KOPT-K1 (cell line): ENCODE measurements around the gene BATF.

ENCODE experiments used
- H3K27ac ChIP-seq: fragments of 200-600 bp; sonication (generic); 2 replicates; pipeline ENCODE4 v1.5.1; 2016; ENCODE audit warnings: antibody characterized with exemption, mild to moderate bottlenecking, low read depth, low read length; ENCODE audit not compliant: poor library complexity, severe bottlenecking
- H3K36me3 ChIP-seq: fragments of 200-600 bp; sonication (generic); 2 replicates; pipeline ENCODE4 v1.5.1; 2017; ENCODE audit warnings: antibody characterized with exemption, mild to moderate bottlenecking, low read length, moderate library complexity; ENCODE audit not compliant: insufficient read depth
- H3K9me3 ChIP-seq: fragments of 200-600 bp; sonication (generic); 2 replicates; pipeline ENCODE4 v1.5.1; 2017; ENCODE audit warnings: antibody characterized with exemption, low read length, mild to moderate bottlenecking; ENCODE audit not compliant: insufficient read depth, poor library complexity, severe bottlenecking

Gene BATF

DNA sequence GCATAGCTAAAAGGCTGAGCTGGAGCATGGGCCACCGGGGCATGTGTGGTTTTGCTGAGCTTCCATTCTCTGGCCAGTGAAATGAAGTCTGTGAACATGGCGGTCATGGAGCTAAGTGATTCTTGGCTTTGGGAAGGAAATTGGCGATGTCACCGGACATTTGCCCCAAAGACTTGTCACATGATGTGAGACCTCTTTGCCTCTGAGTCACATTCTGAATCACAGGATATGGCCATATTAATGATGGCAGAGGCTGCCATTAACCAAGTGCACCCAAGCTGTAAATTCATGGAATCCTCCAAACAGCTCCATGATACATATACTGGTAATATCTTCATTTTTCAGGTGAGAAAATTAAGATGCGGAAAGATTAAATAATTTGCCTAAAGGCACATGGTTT, 27.4 kb upstream of the BATF start:
- Histone ChIP-seq H3K36me3 (no peaks in the 10 kb centered on the region), H3K9me3 (no peaks in the 10 kb centered on the region), H3K27ac (no peak overlapping the region)

DNA sequence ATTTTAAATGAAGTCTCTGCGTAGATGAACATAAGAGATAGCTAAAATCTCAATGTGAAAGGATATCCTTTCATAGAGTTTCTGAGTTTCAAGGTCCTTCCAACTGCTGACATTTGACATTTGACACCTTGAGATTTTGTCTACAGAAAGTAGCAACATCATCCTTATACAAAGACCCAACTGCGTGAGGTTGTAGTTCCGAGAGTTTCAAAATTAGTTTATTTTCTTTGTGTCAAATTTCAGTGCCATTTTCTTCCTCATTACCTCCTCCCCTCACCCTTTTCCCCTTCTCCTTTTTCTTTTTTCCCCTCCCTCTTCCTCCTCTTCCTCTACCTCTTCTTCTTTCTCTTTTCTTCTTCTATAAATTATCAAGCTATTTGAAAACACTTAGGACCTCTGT, 26.9 kb upstream of the BATF start:
- Histone ChIP-seq H3K9me3 (no peaks in the 10 kb centered on the region), H3K36me3 (no peaks in the 10 kb centered on the region), H3K27ac (no peak overlapping the region)

DNA sequence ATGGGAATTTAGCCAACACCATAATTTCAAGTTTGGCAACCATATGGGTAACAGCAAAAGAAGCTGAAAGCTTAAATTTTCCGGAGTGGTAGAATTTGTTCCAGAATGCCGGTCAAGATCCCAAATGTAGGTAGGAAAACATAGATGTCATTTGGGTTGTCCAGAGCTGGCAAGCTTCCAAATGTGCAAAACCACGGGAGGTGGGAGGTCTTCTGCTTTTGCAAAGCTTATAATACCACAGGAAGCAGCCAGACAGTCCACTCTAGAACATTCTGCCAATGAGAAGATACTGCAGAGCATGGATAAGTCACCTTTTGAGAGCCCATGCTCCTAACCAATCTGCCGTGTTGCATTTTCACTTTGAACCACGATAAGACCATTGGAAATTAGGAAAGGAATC, 26.4 kb upstream of the BATF start:
- H3K36me3 ChIP-seq: no peaks in the 10 kb centered on the region
- H3K9me3 ChIP-seq: no peaks in the 10 kb centered on the region
- no peak overlapping the region for H3K27ac ChIP-seq

GRCh38 chr14:75496755-75497154, 25.5 kb upstream of the BATF start:
- Histone ChIP-seq H3K9me3 (no peaks in the 10 kb centered on the region), H3K27ac (peak overlapping the region; percentile 29), H3K36me3 (no peaks in the 10 kb centered on the region)

GRCh38 chr14:75497191-75497590, 25.1 kb upstream of the BATF start:
- Histone ChIP-seq H3K9me3 (no peaks in the 10 kb centered on the region), H3K36me3 (no peaks in the 10 kb centered on the region), H3K27ac (peak overlapping the region; percentile 29)

- no peaks in the 10 kb centered on the region for H3K36me3 ChIP-seq
These were observed 24.6 kb upstream of the BATF start for GRCh38 chr14:75497701-75498100.

GRCh38 chr14:75499084-75499875, 23.0 kb upstream of the BATF start:
- no peaks in the 10 kb centered on the region for H3K36me3 ChIP-seq
- no peak overlapping the region for H3K27ac ChIP-seq
- H3K9me3 ChIP-seq: no peaks in the 10 kb centered on the region

More at GRCh38 chr14:75497701-75498100, 24.6 kb upstream of the BATF start:
- H3K9me3 ChIP-seq: no peaks in the 10 kb centered on the region
- H3K27ac ChIP-seq: peak overlapping the region; percentile 29

GRCh38 chr14:75501080-75501479, 21.2 kb upstream of the BATF start:
- Histone ChIP-seq H3K36me3 (no peaks in the 10 kb centered on the region), H3K27ac (no peak overlapping the region)

DNA sequence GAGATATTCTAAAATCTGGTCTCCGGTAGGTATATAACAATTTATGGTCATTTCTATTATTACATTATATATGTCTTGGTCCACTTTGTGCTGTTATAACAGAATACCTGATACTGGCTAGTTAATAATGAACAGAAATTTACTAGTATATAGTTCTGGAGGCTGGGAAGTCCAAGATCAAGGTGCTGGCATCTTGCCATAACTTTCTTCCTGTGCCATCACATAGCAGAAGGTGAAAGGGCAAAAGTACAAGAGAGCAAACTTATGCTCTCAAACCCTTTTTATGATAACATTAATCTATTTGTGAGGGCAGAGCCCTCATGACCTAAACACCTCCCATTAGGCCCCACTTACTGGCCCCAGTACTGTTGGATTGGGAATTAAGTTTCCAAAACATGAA, 17.9 kb upstream of the BATF start:
- H3K36me3 ChIP-seq: no peaks in the 10 kb centered on the region
- no peak overlapping the region for H3K27ac ChIP-seq
- peaks cover 9% of the 10 kb centered on the region for H3K9me3 ChIP-seq

More at GRCh38 chr14:75501080-75501479, 21.2 kb upstream of the BATF start:
- H3K9me3 ChIP-seq: no peaks in the 10 kb centered on the region

DNA sequence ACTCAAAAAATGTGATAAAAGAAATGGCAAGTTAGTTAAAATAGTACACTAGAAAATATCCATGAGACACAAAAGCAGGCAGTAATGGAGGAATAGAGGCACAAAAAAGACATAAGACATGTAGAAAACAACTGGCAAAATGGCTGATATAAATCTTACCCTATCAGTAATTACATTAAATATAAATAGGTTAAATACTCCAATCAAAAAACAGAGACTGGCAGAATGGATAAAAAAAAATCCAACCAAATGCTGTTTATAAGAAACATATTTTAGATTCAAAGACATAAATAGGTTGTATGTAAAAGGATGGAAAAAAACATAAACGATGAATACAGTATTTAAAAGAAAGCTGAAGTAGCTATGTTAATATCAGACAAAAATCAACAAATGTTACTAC, 15.3 kb upstream of the BATF start:
- Histone ChIP-seq H3K27ac (no peak overlapping the region), H3K9me3 (peaks cover 28% of the 10 kb centered on the region), H3K36me3 (no peaks in the 10 kb centered on the region)

- H3K9me3 ChIP-seq: peaks cover 33% of the 10 kb centered on the region
- H3K36me3 ChIP-seq: no peaks in the 10 kb centered on the region
- no peak overlapping the region for H3K27ac ChIP-seq
These were observed 11.7 kb upstream of the BATF start for GRCh38 chr14:75510547-75510946.

DNA sequence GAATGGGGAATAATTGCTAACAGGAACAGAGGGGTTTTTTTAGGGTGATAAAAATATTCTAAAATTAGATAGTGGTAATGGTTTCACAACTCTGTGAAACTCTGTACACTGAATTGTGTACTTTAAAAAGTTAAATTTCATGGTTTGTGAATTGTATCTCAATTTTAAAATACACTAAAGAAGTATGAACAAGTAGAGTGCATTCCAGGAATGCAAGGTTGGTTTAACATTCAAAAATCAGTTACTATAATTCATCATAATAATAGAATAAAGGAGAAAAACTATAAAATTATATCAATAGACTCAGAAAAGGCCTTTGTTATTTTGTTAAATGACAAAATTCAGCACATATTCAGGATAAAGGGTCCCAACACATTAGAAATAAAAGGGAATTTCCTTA, 11.1 kb upstream of the BATF start:
- Histone ChIP-seq H3K36me3 (no peaks in the 10 kb centered on the region), H3K9me3 (peaks cover 33% of the 10 kb centered on the region), H3K27ac (no peak overlapping the region)

DNA sequence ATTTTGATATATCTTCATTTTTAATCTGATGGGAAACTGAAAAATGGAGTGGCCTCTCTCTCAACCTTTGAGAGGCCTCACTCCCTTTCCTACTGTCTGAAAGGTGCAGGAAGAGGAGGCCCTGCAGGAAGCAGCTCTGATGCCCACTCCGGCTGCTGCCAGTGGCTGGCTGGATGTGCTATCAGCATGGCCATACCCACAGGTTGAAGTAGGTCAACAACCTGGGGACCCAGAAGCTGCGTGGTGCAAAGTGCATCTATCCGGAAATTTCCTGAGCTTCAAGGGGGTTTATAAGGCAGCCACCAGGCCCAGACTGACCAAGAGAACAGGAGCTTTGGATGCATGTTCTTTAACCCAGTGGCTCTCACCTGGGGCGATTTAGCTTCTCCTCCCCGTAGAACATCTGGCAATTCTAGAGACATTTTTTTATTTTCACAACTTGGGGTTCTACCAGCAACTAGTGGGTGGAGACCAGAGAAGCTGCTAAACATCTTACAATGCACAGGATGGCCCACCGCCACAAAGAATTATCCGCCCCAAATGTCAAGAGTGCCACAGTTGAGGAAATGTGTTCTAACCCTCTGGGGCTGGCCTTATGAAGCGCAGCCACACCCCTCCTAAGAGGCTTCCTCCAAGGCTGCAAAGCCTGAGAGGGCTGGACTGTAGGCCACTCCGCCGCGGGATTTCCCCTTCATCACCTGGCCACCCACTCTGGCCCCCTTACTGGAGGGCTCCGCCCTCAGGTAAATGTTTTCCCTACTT, 8.2 kb upstream of the BATF start:
- Histone ChIP-seq H3K9me3 (peaks cover 24% of the 10 kb centered on the region), H3K27ac (peak overlapping the region; percentile 81), H3K36me3 (no peaks in the 10 kb centered on the region)

GRCh38 chr14:75514673-75515628, 7.3 kb upstream of the BATF start:
- H3K9me3 ChIP-seq: peaks cover 20% of the 10 kb centered on the region
- no peaks in the 10 kb centered on the region for H3K36me3 ChIP-seq
- H3K27ac ChIP-seq: peak overlapping the region; percentile 81

GRCh38 chr14:75515629-75515996, 6.7 kb upstream of the BATF start:
- Histone ChIP-seq H3K36me3 (no peaks in the 10 kb centered on the region), H3K9me3 (peaks cover 18% of the 10 kb centered on the region), H3K27ac (peak overlapping the region; percentile 81)
